GM18526 (cell line): ENCODE data around the gene ARL6IP5.

Experiments
- POLR2A ChIP-seq: IDR thresholded peaks from 3 replicates; pipeline ENCODE4 v1.6.1; 2011; ENCODE audit not compliant: insufficient read length; ENCODE audit errors: extremely low read depth

ARL6IP5 gene

DNA sequence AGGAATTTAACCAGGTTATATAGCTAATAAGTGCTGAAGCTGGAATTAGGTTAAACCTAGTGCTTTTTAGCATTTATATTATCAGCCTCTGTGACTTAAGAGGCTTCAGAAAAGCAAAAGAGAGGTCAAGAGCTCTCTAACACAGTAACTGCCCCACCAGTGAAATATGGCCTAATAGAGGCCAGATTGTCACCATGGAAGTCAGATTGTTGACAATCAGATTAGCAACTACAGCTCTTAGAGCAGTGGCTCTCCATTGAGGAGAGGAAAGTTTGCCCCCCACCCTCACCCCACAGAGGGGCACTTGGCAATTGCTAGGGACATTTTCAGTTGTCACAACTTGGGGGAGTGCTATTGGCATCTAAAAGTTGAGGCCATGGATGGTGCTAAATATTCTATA, 61.0 kb downstream of the ARL6IP5 start:
- TF ChIP-seq POLR2A: no peak

DNA sequence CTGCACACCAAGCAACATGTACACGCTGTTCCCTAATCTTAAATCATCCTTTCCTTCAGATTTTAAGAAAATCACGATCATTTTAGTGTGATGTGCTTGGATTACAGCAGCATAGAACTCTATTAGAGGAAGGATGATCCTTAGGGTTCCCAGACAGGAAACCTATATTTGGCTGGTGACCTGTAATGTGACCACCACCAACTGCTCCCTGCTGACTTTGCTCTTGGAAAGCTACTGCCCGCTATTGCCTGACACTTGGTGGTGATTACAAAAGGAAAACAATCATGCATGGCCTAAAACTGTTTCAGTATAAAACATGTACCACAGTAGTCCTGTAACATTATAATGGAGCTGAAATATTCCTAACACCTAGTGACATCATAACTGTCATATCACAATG, 64.8 kb downstream of the ARL6IP5 start:
- no peak for TF ChIP-seq POLR2A
